Activated T-helper 1 cell treated with Interleukin-2 at 50 U/mL for 16 hours (primary cell): ENCODE measurements around the gene RUSC1.
"Not testable (repeated sequence)": the region's sequence is repeated elsewhere in the genome, so short reads cannot be mapped to it uniquely, and the experiment has no call there.

Source experiments
- DNase-seq: peaks from one replicate; pipeline ENCODE4 v3.0.0-alpha.2; 2020; ENCODE audit warnings: low read depth

Gene RUSC1

GRCh38 chr1:155320661-155321617 is at the start of gene RUSC1:
RUSC1 (plus strand) TSS chr1:155320894; CDS start chr1:155321774, 880 bp downstream.
- DNase-seq, result peak; percentile 57

GRCh38 chr1:155272466-155273342 is 48.0 kb upstream of the RUSC1 start:
- DNase-seq, result no peak

- peak; percentile 94 for DNase-seq
These were observed 47.1 kb upstream of the RUSC1 start, which contains the start of gene CLK2 for GRCh38 chr1:155273343-155274245. CLK2 (minus strand) TSS chr1:155273504; CDS start chr1:155270977, 2,527 bp downstream.

- peak; percentile 85 for DNase-seq
These were observed 43.4 kb upstream of the RUSC1 start, which contains the start of gene HCN3 for GRCh38 chr1:155277070-155277901. HCN3 (plus strand) TSS chr1:155277463; CDS start chr1:155277591, 128 bp downstream.

GRCh38 chr1:155277902-155278688 is 42.6 kb upstream of the RUSC1 start:
- peak; percentile 51 for DNase-seq

GRCh38 chr1:155278689-155279160 is 42.0 kb upstream of the RUSC1 start:
- no peak for DNase-seq

GRCh38 chr1:155279268-155279667 is 41.4 kb upstream of the RUSC1 start:
- DNase-seq, result no peak

- DNase-seq, result no peak
These were observed 38.1 kb upstream of the RUSC1 start for GRCh38 chr1:155282488-155283091.

GRCh38 chr1:155284476-155284875 is 36.2 kb upstream of the RUSC1 start:
- no peak for DNase-seq

GRCh38 chr1:155285063-155285462 is 35.6 kb upstream of the RUSC1 start:
- no peak for DNase-seq

- no peak for DNase-seq
These were observed 35.1 kb upstream of the RUSC1 start for GRCh38 chr1:155285631-155286044.

GRCh38 chr1:155286544-155286943 is 34.1 kb upstream of the RUSC1 start:
- DNase-seq, result no peak

GRCh38 chr1:155287987-155288543 is 32.6 kb upstream of the RUSC1 start:
- no peak for DNase-seq

- not testable (repeated sequence) for DNase-seq
These were observed 29.7 kb upstream of the RUSC1 start for GRCh38 chr1:155291006-155291405.

GRCh38 chr1:155293086-155293749 is 27.5 kb upstream of the RUSC1 start:
- DNase-seq, result no peak

- DNase-seq, result no peak
These were observed 26.0 kb upstream of the RUSC1 start for GRCh38 chr1:155294520-155295182.

GRCh38 chr1:155295183-155295941 is 25.3 kb upstream of the RUSC1 start:
- DNase-seq, result no peak
